NCI-H2196 treated with DMSO at 0.1 percent for 48 hours (cell line): ENCODE measurements around the gene ATF4.
A peak's percentile ranks its signal among the peaks of the same experiment; 100 is the strongest.

Experiments used
- DNase-seq: peaks from one replicate; lab custom pipeline; 2025; ENCODE audit not compliant: unreplicated experiment; lab: John Stamatoyannopoulos, UW

ATF4 gene

GRCh38 chr22:39528080-39528661 lies 7.8 kb downstream of the ATF4 start:
- DNase-seq, result peak; percentile 35

DNA sequence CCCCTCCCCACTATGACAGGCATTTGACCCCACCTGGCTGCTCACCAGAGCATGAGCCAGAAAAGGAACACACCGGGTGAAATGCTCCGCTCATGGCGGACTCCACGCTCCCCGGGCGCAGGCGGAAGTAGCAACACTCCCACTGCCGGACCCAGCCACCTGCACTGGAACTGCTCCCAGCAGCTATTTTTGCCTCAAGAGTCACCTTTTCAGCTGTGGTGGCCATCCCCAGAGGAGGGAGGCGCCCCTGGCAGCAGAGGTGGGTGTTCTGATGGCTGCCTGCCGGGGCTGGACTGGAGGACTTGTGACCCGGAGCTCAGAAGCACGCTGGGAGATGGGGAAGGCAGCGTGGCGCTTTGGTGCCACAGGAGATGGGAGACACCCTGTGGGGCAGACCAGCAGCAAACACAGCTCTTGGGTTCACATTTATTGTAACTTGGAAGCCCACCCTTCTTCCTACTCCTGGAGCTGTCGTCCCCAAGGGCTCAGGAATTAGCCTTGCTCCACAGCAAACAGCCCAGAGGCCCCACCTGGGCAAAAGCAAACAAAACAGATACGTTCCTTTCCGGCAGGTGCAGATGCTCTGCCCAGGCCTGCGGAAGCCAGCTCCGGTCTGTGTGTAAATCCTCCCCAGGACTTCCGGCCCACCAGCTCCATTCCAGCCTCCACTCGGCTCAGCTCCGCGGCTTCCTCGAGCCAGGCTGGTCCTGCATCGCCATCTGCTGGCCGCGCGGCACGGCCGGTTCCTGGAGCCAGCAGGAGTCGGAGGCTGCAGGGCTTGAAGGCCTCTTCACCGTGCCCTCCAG lies 8.5 kb downstream of the ATF4 start:
- DNase-seq, result peak; percentile 84

GRCh38 chr22:39529487-39529851 lies 9.1 kb downstream of the ATF4 start:
- no peak for DNase-seq

DNA sequence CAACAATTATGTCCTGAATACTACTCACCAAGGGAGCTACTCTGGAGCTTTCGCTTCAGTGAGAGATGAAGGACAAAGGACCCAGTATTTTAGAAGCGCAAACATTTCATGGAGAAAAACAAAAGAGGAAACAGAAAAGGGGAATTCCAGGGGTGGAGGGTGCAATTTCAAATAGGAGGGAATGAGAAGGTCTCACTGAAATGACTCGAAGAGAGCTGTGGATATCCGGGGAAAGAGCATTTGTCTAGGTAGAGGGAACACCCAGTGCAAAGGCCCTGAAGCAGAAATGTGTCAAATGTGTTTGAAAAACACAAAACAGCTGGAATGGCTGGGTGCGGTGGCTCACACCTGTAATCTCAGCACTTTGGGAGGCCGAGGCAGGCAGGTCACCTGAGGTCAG lies 9.8 kb downstream of the ATF4 start:
- no peak for DNase-seq

- DNase-seq, result no peak
Observed at GRCh38 chr22:39530692-39531331, 10.4 kb downstream of the ATF4 start.

GRCh38 chr22:39532215-39533073 lies 12.1 kb downstream of the ATF4 start, which contains the start of gene RPS19BP1:
Gene RPS19BP1 (minus strand): TSS chr22:39532748. CDS start chr22:39532738, 10 bp downstream.
- DNase-seq, result peak; percentile 94

- DNase-seq, result no peak
Observed at GRCh38 chr22:39534092-39534506, 13.7 kb downstream of the ATF4 start.

- peak; percentile 38 for DNase-seq
Observed at GRCh38 chr22:39534591-39535356, 14.4 kb downstream of the ATF4 start.

GRCh38 chr22:39535357-39535725 lies 15.0 kb downstream of the ATF4 start:
- no peak for DNase-seq

DNA sequence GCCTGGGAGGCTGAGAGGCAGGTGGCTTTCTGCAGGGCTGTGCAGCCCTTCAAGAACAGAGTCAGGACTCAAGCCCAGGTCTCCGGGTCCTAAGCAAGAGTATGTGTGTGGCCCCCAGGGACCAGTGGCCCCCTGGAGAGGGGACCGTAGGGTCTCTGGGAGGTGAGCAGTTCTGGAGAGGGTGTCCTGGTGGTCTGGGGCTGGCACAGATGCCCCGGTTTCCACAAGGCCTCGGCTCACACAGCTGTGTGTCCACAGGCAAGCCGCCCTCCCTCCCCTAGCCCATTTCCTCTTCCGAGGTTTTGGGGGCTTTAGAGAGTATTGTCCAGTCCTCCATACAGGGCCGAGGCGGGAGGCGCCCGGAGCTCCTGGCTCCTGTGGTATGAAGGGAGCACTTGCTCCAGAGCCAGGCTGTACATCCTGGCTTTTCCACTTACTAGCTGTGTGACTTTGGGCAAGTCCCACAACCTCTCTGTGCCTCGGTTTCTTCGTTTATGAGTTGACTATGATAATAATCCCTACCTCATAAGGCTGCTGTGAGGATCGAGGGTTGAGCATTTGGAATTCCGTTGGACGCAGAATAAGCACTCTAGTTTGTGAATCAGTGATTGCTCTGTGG lies 15.6 kb downstream of the ATF4 start:
- DNase-seq, result no peak

DNA sequence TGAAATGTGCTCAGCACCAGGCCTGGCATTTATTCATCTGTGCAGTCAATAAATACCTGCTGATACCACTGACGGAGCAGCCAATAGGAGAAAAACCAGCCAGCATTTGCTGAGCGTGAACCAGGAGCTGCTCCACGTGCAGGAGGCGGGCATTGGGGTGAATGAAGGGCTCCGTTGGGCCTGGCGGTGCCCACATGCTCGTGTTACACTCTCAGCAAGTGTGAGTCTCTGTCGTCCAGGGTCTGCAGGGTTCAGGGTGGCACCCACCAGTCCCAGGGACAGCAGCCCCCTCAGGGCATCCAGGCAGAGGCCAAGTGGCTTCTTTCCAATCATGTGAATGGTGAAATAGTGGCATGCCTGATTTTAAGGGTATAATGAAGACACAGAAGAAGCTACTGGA lies 16.3 kb downstream of the ATF4 start:
- no peak for DNase-seq

GRCh38 chr22:39537975-39538374 lies 17.6 kb downstream of the ATF4 start:
- DNase-seq, result no peak

DNA sequence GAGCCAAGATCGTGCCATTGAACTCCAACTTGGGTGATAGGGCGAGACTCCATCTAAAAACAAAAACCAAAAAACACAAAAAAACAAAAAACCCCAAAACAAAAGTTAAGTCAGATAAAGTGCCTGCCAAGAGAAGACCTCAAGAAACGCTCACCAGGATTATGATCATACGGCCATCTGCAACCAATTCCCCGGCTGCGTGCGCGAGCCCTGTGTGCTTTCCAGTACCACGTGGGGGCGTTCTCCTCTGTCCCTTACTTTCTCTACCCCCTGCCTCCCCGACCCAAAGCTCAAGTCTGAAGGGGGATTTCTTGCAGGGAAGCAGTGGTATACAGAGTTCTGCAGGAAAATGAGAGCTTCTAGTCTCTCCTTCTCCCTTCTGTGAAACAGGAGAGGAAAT lies 22.7 kb downstream of the ATF4 start:
- DNase-seq, result no peak

DNA sequence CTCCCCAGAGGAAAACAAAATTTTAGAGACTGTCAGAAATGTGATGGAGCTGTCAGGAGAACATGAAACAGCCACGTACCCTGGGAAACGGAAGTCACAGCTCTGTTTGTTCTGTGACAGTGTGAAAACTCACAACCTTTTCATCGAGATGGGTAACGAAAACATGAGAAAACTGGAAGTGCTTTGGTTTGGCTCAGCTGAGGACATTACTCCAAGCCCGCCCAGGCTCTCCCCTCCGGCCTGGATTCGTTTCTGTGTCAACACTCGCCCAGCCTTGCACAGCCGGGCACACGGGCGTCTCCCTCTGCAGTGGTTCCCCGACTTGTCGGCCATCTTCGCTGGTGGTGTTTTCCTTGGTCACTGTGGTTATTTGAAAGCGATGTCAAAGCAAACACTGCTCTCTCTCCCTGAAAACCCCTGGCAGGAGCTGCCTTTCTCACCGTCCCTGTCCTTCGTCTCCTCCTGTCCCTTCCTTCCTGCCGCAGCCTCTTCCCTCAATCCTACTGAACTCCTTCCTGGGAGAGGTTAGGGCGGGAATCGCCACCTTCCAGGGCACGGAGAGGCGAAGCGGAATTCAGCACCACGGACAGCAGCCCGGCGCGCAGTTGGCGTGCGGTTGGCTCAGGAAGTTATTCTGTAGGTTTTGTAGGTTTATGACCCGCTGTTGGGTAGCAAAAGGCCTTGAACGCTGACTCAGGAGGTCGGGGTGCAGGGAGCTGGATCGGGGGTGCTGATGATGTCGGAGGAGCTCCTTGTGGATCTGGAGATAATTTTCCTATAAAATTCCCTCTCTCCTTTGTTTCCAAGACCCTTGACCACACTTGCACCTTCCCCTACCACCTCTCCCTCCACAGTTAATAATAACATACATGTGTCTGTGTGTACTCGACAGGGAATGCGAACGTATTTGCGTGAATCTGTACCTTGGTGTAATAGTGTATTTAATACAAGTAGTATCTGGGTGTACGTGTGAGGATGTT lies 25.3 kb downstream of the ATF4 start:
- no peak for DNase-seq

DNA sequence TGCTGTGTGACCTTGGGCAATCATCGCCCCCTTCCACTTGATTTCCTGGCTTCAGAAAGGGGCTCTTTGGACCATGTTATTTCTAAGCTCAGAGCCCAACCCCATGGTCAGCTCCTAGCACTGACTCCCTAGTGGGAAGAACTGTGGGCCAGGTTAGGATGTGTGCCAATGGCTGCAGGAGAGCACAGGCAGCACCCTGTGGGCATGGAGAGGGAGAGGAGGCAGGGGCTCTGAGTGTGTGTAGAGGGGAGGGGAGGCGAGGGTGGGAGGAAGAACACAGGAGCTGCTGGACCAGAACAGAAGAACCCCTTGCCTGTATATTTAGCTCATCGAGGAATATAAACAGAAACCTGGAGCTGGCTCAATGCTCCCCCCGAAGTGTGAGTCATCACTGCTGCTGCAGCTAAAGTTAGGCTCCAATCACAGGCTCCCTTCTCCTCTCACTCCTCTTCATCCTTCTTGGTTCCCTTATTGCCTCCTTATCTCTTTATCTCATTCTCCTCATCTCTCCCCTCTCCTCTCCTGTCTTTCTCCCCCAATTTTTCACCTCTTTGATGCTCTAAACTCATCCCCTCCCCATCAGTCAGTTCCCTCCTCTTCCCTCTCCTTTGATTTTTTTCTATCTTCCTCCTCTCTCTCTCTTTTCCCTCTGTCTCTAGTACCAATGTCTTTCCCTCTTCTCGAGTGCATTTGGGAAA lies 26.7 kb downstream of the ATF4 start:
- DNase-seq, result no peak

GRCh38 chr22:39547587-39547947 lies 27.2 kb downstream of the ATF4 start:
- DNase-seq, result no peak

- no peak for DNase-seq
Observed at GRCh38 chr22:39553429-39553828, 33.1 kb downstream of the ATF4 start.

DNA sequence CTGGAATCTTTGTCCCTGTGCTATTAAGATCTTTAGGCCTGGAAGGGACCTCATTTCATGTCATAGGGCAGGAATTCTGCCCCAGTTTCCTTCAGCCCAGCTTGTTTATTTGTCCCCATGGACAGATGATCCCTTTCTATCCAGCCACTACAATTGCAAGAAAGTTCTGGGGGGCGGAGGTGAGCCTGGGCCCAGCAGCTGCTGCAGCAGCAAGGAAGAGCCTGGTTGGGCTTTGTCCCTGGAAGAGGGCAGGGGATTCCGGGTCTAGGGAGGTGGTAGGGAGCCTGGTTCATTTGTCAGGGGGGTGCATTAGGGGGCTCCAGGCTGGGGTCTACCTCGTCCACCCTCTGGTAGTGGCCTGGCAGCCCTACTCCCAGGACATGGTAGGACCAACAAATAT lies 33.8 kb downstream of the ATF4 start:
- no peak for DNase-seq
